Ishikawa (cell line): ENCODE results near the gene SON.
A peak's percentile ranks its signal among the peaks of the same experiment; 100 is the strongest.

Experiments used
- CEBPB ChIP-seq: IDR thresholded peaks from 2 replicates; pipeline ENCODE4 v1.6.1; 2012
- CREB1 ChIP-seq: IDR thresholded peaks from 2 replicates; pipeline ENCODE4 v1.6.1; 2012; ENCODE audit warnings: low read depth
- EGR1 ChIP-seq: IDR thresholded peaks from 2 replicates; pipeline ENCODE4 v1.6.1; 2012
- EP300 ChIP-seq: IDR thresholded peaks from 2 replicates; pipeline ENCODE4 v1.6.1; 2012; ENCODE audit warnings: borderline replicate concordance
- FOXM1 ChIP-seq: IDR thresholded peaks from 2 replicates; pipeline ENCODE4 v1.6.1; 2012; ENCODE audit warnings: low read depth, borderline replicate concordance
- NFIC ChIP-seq: IDR thresholded peaks from 2 replicates; pipeline ENCODE4 v1.6.1; 2012
- RAD21 ChIP-seq: IDR thresholded peaks from 2 replicates; pipeline ENCODE4 v1.6.1; 2012; ENCODE audit warnings: low read depth
- REST ChIP-seq: IDR thresholded peaks from 2 replicates; pipeline ENCODE4 v1.6.1; 2012; ENCODE audit warnings: low read depth, mild to moderate bottlenecking
- TAF1 ChIP-seq: IDR thresholded peaks from 2 replicates; pipeline ENCODE4 v1.6.1; 2012; ENCODE audit warnings: low read depth, mild to moderate bottlenecking
- TCF12 ChIP-seq: IDR thresholded peaks from 2 replicates; pipeline ENCODE4 v1.6.1; 2012; ENCODE audit warnings: low read depth
- TEAD4 ChIP-seq: IDR thresholded peaks from 2 replicates; pipeline ENCODE4 v1.6.1; 2012
- YY1 ChIP-seq: IDR thresholded peaks from 2 replicates; pipeline ENCODE4 v1.6.1; 2012; ENCODE audit warnings: low read depth
- ZBTB7A ChIP-seq: IDR thresholded peaks from 2 replicates; pipeline ENCODE4 v1.6.1; 2012; ENCODE audit warnings: low read depth
- TF ChIP-seq, protein P1 (sequence below): IDR thresholded peaks from 2 replicates; pipeline ENCODE4 v1.6.1; 2012
- TF ChIP-seq, protein P2 (sequence below): IDR thresholded peaks from 2 replicates; pipeline ENCODE4 v1.6.1; 2012

The SON gene

DNA sequence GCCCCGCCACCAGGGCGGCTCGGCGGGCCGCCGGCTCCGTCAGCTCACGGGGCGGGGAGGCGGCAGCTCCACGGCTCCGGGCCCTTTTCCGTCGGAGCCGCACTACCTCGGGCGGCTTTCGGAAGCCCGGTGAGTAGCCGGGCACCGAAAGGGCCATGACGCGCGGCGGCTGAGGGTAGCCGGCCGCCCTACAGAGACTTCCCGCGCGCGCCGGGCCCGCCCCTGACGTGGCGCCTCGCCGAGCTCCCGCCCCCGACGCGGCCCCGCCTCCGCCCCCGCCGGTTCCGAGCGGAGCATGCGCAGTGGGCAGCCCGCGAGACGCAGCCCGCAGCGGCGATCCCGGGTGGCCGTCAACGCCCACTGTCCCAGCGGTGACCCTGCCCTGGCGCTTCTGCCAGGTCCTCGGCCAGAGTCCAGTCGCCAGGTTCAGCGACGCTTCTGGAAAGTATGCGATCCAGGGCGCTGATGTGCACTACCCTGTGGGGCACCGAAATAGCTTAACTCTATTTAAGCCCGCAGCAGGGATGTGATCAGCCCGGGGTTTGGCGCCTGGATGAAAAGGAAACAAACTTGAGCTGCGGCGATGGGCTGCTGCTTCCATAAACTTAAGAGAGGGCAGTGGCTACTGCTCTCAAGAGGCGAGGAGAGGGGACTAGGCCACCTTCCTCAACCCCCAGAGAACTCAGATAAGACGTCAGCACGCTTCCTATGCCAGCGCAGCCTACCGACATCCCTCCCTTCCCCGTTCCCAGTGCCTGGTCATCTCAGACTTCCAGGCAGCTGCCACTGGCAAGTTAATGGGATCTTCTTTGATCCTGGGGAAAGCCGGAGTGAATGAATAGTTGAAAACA lies 45.9 kb downstream of the SON start, which contains the start of gene DONSON:
Gene DONSON (minus strand): TSS at position 200 of the 851 bp plus-strand sequence. CDS start 43 bp downstream, at position 157.
- TF ChIP-seq, protein P1, sequence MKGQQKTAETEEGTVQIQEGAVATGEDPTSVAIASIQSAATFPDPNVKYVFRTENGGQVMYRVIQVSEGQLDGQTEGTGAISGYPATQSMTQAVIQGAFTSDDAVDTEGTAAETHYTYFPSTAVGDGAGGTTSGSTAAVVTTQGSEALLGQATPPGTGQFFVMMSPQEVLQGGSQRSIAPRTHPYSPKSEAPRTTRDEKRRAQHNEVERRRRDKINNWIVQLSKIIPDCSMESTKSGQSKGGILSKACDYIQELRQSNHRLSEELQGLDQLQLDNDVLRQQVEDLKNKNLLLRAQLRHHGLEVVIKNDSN = no peak
- TF ChIP-seq TCF12 = peak; percentile 30; the same call in 1 of the 2 replicates
- TF ChIP-seq NFIC = no peak
- TF ChIP-seq TAF1 = peak; percentile 65; the same call in 1 of the 2 replicates
- TF ChIP-seq CEBPB = no peak
- TF ChIP-seq CREB1 = no peak
- no peak for TF ChIP-seq EP300
- peak; percentile 73 for TF ChIP-seq EGR1
- TF ChIP-seq, protein P2, sequence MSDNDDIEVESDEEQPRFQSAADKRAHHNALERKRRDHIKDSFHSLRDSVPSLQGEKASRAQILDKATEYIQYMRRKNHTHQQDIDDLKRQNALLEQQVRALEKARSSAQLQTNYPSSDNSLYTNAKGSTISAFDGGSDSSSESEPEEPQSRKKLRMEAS = no peak; the same call in none of the 2 replicates
- no peak for TF ChIP-seq RAD21

DNA sequence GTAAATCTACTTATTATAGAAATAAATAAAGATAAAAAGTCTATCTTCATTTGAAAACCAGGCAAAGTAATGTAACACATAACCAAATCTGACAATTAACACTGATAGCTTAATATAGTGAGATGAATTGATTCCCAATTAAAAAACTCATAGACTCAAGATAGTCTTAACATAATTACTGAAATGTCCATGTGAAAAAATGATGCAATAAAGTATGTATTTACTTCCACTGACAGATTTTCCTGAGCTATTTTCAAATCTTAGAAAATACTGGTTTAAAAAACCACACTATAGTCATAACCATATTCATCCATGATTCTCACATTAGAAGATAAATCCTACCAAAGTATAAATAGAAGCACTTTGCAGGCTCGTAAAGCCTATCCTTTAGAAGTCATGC lies 55.2 kb downstream of the SON start:
- TF ChIP-seq CREB1 (no peak), TCF12 (no peak), FOXM1 (no peak), TEAD4 (no peak), EP300 (no peak), NFIC (no peak), RAD21 (no peak), TAF1 (no peak), YY1 (no peak), CEBPB (no peak), REST (no peak)
- TF ChIP-seq, protein P1 = no peak
- TF ChIP-seq, protein P2 = no peak

DNA sequence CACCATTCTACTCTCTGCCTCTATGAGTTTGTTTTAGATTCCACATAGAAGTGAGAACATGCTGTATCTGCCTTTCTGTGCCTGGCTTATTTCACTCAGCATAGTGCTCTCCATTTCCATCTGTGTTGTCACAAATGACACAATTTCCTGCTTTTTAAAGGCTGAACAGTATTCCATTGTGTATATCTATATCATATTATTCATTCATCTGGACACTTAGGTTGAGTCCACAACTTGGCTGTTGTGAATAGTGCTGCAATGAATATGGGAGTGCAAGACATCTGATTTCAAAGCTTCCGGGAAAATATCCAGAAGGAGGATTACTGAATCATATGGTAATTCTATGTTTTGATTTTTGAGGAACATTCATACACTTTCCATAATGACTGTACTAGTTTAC lies 65.7 kb downstream of the SON start:
- TF ChIP-seq FOXM1 (no peak), TAF1 (no peak), TEAD4 (no peak), REST (no peak), RAD21 (no peak), EP300 (no peak), NFIC (no peak), CREB1 (no peak), CEBPB (no peak), ZBTB7A (no peak), TCF12 (no peak), EGR1 (no peak), YY1 (no peak)
- TF ChIP-seq, protein P2 = no peak
- TF ChIP-seq, protein P1 = no peak

DNA sequence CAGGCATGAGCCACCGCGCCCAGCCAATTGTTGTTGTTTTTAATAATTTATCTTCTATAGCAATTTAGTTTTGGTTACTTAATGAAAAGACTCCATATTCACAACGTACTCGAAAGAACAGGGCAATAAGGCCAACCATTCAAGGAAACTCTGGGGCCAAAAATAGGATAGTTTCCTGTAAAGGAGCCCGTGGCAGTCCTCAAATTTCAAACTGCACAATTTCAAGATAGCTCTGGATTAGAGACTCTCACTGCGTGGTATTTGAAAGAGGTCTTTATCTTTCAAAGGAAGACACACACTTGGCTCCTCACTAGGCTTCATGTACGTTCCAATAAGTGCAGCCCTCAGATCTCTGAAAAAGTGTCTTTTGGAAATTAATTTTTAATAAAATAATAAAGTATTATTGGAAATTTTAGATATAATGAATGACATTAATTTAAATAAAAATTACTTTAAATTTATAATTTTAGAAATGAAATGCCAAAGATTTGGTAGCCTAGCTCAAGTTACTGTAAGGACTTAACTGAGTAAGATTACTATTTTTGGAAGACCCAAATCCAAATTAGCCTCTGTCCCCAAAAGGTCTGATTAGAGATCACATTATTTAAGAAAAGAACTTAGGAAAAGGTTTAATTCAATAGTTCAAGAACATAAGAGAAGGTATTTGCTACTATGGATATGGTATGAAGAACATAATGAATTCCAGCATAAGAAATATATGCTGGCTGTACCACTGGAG lies 68.3 kb downstream of the SON start:
- TF ChIP-seq, protein P2 = no peak
- TF ChIP-seq REST = no peak
- TF ChIP-seq TEAD4 = no peak
- TF ChIP-seq, protein P1 = no peak
- TF ChIP-seq RAD21 = no peak
- no peak for TF ChIP-seq NFIC
- no peak for TF ChIP-seq ZBTB7A
